Epidermal melanocyte (primary cell): ENCODE data around the gene PIK3R5.

Experiments
- DNase-seq: peaks from one replicate; pipeline ENCODE4 v3.0.0; 2011; ENCODE audit warnings: low spot score; ENCODE audit not compliant: insufficient read length

The PIK3R5 gene

DNA sequence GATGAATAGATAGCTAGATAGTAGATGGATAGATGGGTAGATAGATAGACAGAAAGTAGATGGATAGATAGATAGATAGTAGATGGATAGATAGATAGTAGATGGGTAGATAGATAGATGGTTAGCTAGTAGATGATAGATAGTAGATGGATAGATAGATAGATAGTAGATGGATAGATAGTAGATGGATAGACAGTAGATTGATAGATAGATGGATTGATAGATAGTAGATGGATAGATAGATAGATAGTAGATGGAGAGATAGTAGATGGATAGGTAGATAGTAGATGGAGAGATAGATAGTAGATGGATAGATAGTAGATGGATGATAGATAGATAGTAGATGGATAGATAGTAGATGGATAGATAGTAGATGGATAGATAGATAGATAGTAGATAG, 40.4 kb downstream of the PIK3R5 start:
- no peak for DNase-seq

DNA sequence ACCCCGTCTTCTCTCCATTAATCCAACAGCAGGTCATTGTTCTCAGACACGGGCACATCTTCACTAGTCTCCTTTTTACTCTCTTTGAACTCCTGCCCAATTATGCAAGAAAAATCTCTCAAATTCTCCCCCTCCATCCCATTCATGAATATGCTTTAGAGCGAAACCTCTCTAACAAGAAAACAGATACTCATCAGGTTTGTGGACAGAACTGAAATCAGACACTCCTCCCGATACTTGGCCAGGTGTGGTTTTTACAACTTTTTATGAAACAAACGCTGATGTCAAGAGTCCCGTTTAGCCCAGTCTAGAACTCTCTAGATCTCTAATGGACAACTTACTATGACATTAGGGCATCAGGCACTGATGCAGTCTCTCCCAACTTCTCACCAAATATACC, 40.9 kb downstream of the PIK3R5 start:
- no peak for DNase-seq

DNA sequence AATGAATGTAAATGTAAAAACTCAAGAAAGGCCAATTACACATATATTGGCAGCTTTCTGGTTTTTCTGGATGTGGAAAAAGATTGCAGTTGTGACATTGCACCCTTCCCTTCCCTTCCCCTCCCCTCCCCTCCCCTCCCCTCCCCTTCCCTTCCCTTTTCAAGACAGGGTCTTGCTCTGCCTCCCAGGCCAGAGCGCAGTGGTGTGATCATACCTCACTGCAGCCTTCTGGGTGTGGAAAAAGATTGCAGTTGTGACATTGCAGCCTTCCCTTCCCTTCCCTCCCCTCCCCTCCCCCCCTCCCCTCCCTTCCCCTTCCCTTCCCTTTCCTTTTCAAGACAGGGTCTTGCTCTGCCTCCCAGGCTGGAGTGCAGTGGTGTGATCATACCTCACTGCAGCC, 41.7 kb downstream of the PIK3R5 start:
- DNase-seq, result no peak

DNA sequence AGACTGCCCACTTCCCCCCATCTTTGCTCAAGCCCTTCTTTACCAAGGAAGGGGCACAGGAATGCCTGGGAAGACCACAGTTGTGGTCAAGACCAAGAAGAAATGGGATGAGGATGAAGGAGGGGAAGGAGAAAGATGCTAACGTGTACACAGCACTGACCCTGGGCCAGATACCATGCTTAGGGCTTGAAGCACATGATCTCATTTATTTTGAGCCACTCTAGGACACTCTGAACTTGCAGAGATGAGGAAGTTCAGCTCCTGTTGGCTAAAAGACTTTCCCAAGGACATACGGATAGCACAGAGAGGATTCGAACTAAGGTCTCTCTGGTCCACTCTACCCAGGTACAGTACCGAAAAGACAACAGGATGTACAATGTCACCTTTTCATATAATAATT, 42.6 kb downstream of the PIK3R5 start:
- DNase-seq, result no peak

DNA sequence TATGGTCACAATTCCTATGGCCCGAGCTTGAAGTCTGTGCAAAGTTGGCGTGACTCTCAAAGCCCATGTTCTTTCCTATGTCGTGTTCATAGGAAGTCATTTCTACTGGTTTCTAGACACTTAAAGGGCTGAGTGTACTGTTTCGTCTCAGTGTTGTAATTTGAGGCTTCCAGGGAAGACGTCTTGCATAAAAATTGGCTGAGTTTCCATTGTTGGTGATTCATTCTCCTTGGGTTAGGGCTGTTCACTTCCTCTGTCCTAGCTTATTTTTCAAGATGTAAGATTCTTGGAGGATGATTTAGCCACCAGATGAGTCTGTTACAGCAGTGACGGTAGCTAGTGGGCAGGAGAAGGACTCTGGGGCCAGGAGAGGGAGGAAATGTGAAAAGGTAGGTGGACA, 43.1 kb downstream of the PIK3R5 start:
- DNase-seq, result no peak

DNA sequence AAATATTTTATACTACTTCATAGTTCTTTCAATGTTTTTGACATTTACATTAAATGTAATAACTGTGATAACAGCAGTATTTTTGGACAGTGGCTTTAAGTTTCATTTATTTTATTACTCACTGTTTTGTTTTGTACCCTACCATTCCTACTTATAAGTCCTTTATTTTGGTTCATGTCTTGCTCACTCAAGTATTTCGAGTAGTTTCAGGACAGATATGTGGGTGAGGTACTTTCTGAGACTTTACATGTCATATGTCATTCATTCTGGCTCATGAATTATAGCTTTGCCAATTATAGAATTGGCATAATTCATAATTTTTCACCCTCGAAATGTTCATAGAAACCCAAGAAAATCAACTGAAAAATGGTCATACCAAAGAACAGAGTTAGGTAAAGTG, 44.4 kb downstream of the PIK3R5 start:
- no peak for DNase-seq

DNA sequence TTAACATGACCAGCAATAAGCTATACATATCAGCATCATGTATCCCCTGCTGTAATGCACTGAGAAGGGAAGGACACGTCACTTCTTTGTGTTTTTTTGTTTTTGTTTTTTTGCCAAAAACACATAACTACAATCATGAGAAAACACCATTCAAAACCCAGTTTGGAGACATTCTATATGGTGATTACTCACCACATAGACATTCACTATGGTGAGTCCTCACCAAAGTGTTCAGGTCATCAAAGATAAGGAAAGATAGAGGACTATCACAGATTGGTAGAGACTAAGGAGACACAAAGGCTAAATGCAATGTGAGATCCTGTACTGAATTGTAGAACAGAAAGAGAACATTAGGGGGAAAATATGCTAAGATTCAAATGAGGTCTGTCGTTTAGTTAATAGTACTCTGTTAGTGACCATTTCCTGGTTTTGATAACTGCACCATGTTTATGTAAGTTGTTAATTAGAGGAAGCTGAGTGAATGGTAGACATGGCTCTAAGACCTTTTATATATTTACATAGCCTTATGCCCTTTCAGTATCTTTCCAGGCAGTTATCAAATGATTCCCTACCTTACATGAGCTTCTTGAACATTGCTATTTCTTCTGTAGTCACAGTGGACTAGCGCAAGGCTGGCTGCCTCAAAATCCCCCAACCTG, 46.6 kb downstream of the PIK3R5 start:
- no peak for DNase-seq

DNA sequence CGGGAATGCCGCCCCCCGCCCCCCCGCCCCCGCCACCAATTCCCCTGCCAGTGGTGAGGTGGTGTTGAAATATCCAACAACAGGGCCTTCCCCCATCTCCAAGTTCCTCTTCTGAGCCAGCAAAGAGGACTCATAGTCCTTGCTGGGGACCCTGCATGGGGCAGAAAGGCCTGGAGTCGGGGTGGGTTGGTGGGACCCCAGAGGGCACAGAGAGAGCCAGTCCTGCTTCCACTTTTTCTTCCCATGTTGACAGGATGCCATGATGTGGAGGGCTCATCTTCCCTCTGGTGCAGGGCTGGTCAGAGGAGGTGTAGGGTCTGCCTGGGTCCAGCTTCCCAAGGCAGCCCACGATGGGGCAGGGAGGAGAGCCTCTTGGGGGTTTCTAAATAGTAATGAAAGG, 49.0 kb downstream of the PIK3R5 start:
- DNase-seq, result no peak

DNA sequence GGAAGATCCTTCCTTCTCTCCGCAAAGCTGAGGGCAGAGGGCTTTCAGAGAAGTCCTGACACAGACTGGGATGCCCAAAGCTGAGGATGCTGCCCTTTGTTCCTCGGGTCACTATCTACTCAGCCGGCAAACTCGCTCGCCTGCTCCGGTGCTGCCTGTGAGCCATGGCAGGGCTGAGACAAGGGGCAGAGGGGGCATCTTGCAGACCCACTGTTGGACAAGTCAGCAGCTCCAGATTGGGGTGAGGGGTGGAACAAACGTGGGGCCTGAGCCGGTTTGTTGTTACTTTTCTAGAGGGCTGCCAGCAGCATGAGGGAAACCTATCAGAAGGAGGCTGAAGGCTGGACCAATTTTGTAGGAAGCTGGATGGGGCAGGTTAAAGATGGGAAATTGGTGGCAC, 51.0 kb downstream of the PIK3R5 start:
- DNase-seq, result no peak

DNA sequence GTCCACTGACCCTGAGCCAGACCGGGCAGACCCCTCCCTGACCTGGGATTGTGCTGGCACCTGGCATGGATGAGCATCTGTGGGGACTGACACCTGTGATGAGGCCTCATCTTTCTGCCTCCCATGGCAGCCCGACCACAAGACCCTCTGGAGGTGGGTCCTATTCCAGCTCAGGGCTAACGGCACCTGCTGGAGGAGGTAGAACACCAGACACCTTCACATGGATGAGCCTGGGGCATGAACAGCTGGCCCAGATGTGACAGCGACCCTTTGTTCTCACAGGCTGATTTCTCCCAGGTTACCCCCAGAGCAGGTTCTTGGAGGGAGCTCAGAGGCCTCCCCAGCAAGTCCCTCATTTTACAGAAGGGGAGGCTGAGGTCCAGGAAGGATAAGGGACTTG, 51.6 kb downstream of the PIK3R5 start:
- no peak for DNase-seq

DNA sequence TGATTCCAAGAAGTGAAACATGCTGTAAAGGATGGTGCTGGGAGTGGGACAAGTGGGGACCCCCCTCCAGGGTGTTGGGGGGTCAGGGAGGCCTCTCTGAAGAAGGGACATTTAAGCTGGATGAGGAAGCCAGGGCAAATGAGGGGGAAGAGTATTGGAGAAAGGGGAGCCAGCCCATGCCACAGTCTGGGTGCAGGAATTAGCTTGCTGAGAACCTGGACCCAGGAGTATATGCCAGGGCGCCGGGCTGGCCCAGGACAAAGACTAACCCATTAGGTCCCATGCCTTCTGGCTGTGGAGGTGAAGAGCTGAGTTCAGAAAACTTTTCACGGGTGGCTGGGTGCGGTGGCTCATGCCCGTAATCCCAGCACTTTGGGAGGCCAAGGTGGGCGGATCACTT, 52.4 kb downstream of the PIK3R5 start:
- DNase-seq, result no peak

DNA sequence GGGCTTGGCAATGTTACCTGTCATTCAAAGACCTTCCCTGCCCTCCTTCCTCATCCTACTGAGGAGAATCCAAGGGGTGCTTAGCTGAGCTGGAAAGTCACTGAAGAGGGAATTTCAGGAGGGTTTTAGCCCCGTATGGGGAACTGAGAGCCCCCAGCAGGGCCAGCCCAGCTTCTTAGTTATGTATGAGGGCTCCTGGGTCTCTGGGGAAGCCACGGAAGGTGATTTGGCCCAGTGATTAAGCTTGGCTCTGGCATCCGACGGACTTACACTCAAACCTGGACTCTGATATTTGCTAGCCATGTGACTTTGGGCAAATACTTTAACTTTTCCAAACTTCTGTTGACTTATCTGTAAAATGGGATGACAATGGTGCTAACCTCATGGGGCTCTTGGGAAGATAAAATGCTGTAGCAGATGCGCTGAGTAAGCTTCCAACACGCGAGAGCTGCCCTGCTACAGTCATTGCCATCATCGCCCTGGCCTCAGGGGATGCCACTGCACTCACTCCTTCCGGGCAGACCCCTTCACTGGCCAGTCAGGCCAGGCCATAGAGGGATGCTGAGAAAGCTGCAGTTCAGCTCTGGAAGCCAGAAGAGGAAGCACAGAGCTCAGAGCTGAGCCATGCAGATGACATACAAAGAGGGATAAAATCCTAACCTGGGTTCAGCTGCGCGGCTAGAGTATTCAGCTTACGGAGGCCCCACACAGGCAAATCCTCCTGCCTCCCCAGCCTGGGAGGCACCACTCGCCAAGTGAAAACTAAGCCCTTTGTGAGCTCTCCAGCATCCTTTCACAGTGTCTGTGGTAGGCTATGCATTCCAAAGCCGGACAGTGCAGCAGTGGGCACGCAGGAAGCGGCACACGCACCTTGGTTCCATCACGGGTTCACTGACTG, 53.2 kb downstream of the PIK3R5 start:
- no peak for DNase-seq

DNA sequence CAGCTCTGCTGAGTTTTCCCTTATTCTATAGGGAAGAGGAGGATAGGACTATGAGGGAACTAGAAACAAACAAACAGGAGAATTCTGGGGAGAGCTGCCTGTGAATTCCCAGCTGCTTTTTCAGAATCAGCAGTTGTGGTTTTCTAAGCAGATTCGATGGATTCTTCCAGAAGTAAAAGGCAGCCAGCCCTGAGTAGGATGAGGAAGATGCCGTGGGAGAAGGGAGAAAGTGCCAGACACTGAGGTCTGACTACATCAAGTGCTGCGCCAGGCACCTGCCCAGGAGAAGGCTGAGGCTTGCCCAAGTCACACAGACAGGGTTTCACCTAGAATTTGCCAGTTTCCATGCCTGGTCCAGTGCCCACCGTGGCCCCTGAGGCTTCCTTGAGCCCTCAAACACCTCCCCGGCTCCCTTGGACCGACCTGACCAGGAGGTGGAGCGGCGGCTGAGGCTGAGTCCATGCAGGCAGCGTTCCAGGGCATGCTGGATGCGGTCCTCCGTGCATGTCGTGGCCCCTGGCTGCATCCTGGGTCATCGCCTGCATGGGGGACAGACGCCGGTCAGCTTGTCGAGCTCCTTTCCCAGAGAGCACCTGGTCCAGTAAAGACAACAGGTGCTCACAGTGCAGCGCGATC, 54.4 kb downstream of the PIK3R5 start:
- DNase-seq, result no peak

DNA sequence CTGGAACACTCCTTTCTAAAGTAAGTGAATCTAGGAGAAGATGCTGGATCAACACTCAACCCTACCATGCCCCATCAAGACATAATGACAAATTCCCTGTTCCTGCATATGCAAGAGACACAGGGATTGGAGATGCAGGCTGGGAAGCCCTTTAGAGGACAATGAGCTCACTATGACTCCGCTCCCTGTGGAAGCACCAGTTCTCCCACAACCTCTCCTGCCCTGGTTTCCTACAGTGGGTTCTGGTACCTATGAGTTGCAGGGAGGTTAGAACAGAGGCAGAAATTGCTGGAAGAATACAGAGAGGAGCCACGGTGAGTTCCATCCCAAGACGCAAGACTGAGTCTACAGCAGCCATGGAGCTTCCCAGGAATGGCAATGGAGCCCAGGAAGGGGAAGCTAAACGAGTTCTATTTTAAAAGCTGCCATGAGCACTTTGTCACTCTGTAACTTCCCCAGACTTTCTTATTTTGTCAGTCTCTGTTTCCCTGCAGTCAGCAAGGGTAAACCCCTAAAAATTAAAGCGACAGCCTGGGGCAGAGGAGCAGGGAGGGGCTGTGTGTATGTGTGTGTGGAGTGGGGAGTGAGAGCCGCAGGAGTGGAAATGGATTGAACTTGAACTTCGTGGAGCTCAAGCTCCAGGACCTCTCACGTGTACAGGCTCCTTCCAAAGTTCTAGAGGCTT, 55.8 kb downstream of the PIK3R5 start:
- DNase-seq, result no peak

DNA sequence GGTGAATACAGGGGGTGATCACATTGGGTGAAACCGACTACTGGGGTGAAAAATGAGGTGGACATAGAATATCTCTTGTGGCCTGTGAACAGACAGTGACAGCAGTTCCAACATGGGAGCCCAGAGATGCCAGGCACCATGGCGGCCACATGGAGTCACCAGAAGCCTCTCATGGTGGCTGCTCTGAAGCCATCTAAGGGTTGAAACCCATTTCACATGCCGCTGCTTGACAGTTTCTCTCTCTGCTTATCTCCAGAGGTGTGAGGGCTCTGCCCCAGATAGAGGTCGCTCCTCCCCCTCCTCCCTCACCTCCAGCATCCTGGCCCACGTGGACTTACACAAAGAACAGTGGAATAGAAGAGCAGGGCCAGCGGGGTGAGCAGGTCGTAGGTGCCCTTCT, 60.2 kb downstream of the PIK3R5 start:
- DNase-seq, result no peak

DNA sequence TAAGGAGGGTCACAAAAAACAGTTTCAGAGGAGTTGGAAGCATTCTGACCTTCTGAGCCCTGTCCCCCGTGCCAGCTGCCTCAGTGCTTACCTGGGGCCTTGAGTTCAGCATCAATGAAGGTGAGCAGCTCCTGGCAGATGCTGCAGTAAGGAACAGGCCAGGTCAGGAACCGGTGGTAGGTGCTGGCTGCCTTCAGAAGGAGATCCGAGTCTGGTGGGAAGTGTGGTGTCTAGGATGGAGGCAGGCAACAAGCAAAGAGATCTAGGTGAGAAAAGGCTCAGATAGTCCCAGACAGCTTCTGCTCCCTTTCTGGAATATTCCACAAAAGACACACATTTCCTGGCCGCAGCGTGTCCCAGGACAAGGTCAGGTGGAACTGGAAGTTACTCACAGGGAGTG, 60.8 kb downstream of the PIK3R5 start:
- DNase-seq, result no peak

DNA sequence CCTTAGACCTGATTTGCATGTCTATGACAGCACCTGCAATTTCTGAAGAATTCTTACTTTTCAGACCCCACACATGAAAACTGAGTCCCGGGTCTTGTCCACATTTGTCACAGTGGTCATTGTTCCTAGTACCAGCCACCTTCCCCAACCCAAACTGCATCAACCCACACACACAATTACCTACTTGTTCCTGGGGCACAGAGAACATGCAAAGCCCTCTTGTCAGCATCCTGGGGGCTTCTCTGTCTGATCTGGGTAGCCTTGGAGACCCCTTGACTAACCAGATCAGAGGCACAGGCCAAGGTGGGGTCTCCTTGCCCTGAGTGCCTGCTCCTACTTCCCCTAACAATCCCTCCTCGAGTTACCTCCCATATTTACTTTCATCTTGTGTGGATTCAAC, 61.3 kb downstream of the PIK3R5 start:
- DNase-seq, result no peak

DNA sequence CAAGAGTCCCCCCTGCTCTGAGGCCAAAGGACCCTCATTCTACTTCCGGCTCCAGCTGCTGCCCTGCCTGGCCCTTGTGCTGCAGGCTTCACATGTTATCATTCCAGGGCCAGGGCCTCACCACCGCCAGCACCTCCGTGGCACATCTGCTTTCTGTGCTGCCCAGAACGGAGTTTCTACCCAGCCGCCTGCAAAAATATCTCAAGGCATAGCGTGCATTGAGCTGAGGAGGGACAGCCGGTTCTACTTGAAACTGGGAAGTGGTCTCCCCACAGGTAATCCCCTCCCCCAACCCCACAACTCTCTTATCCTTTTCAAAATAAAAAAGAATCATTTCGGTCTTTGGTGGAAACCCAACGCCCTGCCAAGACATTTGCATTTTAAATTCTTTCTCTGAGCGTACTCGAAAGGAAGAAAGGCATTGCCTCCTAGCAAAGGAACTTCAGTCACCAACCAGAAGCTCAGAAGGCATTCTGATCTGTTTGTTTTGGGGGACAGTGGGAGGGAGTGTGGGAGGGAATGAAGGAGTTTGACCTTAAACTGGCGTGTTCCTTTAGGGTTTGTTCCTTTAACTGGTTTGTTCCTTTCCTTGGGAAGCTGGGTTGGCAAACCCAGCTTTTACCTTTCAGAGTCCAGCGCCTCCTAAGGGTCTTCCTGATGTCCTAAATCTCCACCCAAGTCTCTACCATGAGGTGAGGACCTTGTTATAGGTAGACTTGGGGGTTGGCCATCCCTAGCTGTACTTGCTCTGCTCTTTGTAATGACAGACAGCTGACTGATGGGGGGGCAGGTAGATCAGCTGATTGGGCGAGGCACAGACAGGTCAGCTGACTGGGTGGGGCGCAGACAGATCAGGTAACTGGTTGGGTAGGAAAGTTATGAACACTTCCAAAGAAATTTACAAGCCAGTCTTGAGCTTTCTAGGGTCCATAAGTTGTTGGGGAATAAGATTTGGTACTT, 64.6 kb downstream of the PIK3R5 start:
- DNase-seq, result no peak

DNA sequence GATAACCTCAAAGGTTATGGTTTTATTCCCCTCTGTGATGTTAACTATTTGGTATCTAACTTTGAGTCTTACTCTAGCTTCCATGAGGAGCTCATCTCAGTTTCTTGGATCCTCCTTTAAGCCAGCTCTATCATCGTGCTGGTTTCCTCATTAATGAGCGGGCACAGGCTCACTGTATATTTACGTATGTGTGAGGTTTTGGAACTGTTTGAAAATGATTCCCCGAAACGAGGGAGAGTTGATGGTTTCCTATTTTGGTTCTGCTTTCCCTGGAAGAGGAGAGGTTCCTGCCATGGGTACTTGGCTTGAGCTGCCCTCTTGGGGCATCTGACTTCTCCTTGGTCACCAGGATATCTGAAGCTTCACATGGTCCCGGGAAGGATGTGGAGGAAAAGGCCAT, 65.3 kb downstream of the PIK3R5 start:
- no peak for DNase-seq

DNA sequence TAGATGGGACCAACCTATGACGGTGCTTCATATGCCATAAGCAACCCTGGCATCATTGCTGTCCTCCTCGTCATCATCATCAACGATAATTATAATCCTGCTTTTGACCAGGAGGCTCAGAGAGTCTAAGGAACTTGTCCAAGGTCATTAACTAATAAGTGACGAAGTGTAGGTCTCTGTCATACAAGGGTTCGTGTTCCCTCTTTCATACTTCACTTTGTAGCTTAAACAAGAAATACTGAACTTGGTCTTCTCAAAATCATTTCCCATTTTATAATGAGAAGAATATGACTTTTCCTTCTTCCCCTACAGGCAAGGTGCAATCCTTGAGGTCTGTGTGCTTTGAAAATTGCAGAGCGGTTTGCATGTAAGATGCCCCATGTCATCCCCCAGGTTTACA, 66.9 kb downstream of the PIK3R5 start:
- no peak for DNase-seq

DNA sequence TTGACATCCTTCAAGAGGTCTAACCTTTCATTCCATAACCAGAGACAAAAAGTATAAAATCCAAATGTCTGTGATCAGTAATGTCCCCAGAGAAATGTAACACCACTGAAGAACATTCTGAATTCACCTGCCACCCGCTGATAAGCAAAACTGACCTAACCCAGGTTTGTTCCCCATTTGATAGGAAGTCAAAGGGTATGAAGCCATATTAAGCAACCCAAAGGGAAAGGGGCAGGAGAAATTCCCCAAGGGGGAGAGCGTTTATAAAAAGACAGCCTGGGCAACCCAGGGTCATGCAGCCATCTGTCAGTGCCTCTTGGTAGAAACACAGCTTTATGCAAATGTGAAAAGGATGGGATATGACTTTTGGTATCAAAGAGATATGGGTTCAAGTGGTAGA, 67.4 kb downstream of the PIK3R5 start:
- no peak for DNase-seq
